ENCODE results near the gene ICOSLG.

- TF ChIP-seq CTCF (IDR thresholded peaks at IDR 0.05; ENCODE audit: low read depth, low read length) = no peak
- no peak for TF ChIP-seq EZH2phosphoT487 (IDR thresholded peaks at IDR 0.05; ENCODE audit: low read depth)
Observed at GRCh38 chr21:44286086-44286715, 45.5 kb upstream of the ICOSLG start.

Data from OCI-LY3 (cell line).